SK-N-SH treated with all-trans-retinoic acid at 6 μM for 48 hours (cell line): ENCODE measurements around the gene CHMP6.

Source experiments
- ATAC-seq: fragments of 200-7000 bp; cut with Tn5 transposase; 3 replicates; pipeline ENCODE4 v1.9.1; 2020; ENCODE audit warnings: mild to moderate bottlenecking, moderate library complexity
- ARNTL ChIP-seq: fragments of 450-650 bp; formaldehyde crosslinking; IDR thresholded peaks from 2 replicates; pipeline ENCODE4 v1.5.0; 2020; ENCODE audit warnings: low read depth, mild to moderate bottlenecking, moderate library complexity, borderline replicate concordance
- BACH2 ChIP-seq: fragments of 250-450 bp; sonication (Bioruptor Pico); IDR thresholded peaks from 2 replicates; pipeline ENCODE4 v1.9.0; 2021; ENCODE audit warnings: mild to moderate bottlenecking, borderline replicate concordance
- CSDC2 ChIP-seq: fragments of 250-450 bp; sonication (Bioruptor Pico); IDR thresholded peaks from 2 replicates; pipeline ENCODE4 v1.5.0; 2020; ENCODE audit warnings: mild to moderate bottlenecking, moderate library complexity
- ESRRG ChIP-seq: fragments of 250-450 bp; sonication (Bioruptor Pico); IDR thresholded peaks from 2 replicates; pipeline ENCODE4 v1.6.1; 2021; ENCODE audit warnings: mild to moderate bottlenecking
- GLIS3 ChIP-seq: fragments of 250-450 bp; sonication (Bioruptor Pico); IDR thresholded peaks from 2 replicates; pipeline ENCODE4 v1.5.0; 2020; ENCODE audit warnings: mild to moderate bottlenecking, moderate library complexity
- ISL1 ChIP-seq: fragments of 250-450 bp; sonication (Bioruptor Pico); IDR thresholded peaks from 2 replicates; pipeline ENCODE4 v2.1.2; 2022; ENCODE audit warnings: mild to moderate bottlenecking, moderate library complexity
- OSR1 ChIP-seq: fragments of 250-450 bp; sonication (Bioruptor Pico); IDR thresholded peaks from 2 replicates; pipeline ENCODE4 v1.8.0; 2022; ENCODE audit warnings: moderate library complexity, mild to moderate bottlenecking, inconsistent platforms
- RARB ChIP-seq: fragments of 250-450 bp; sonication (Bioruptor Pico); IDR thresholded peaks from 2 replicates; pipeline ENCODE4 v1.8.0; 2021; ENCODE audit warnings: mild to moderate bottlenecking, moderate library complexity
- SNAI2 ChIP-seq: fragments of 250-450 bp; sonication (Bioruptor Pico); IDR thresholded peaks from 2 replicates; pipeline ENCODE4 v1.5.0; 2020; ENCODE audit warnings: mild to moderate bottlenecking, moderate library complexity
- TCF4 ChIP-seq: fragments of 250-450 bp; sonication (Bioruptor Pico); IDR thresholded peaks from 2 replicates; pipeline ENCODE4 v1.8.0; 2021; ENCODE audit warnings: mild to moderate bottlenecking, moderate library complexity, borderline replicate concordance
- ZC3H10 ChIP-seq: fragments of 250-450 bp; sonication (Bioruptor Pico); IDR thresholded peaks from 2 replicates; pipeline ENCODE4 v1.5.1; 2021; ENCODE audit warnings: mild to moderate bottlenecking, moderate library complexity
- ZFP3 ChIP-seq: fragments of 250-450 bp; sonication (Bioruptor Pico); IDR thresholded peaks from 2 replicates; pipeline ENCODE4 v1.5.0; 2020; ENCODE audit warnings: mild to moderate bottlenecking, moderate library complexity
- ZFP30 ChIP-seq: fragments of 450-650 bp; formaldehyde crosslinking; IDR thresholded peaks from 2 replicates; pipeline ENCODE4 v1.5.0; 2022; ENCODE audit warnings: mild to moderate bottlenecking, moderate library complexity
- ZNF565 ChIP-seq: fragments of 450-650 bp; formaldehyde crosslinking; conservative IDR thresholded peaks from 2 replicates; pipeline ENCODE4 v1.5.0; 2020; ENCODE audit warnings: low read depth, mild to moderate bottlenecking, moderate library complexity
- ZNF70 ChIP-seq: fragments of 450-650 bp; formaldehyde crosslinking; IDR thresholded peaks from 2 replicates; pipeline ENCODE4 v1.5.0; 2020; ENCODE audit warnings: mild to moderate bottlenecking, moderate library complexity
- ZNF8 ChIP-seq: fragments of 450-650 bp; formaldehyde crosslinking; IDR thresholded peaks from 2 replicates; pipeline ENCODE4 v1.5.0; 2020; ENCODE audit warnings: mild to moderate bottlenecking, moderate library complexity
- TF ChIP-seq, protein P1 (sequence below): fragments of 250-450 bp; sonication (Bioruptor Pico); IDR thresholded peaks from 2 replicates; pipeline ENCODE4 v1.5.1; 2020; ENCODE audit warnings: low read depth, mild to moderate bottlenecking, moderate library complexity
- TF ChIP-seq, protein P2 (sequence below): fragments of 250-450 bp; sonication (Bioruptor Pico); IDR thresholded peaks from 2 replicates; pipeline ENCODE4 v1.5.0; 2020; ENCODE audit warnings: mild to moderate bottlenecking, moderate library complexity
- TF ChIP-seq, protein P3 (sequence below): fragments of 250-450 bp; sonication (Bioruptor Pico); IDR thresholded peaks from 2 replicates; pipeline ENCODE4 v1.8.0; 2020; ENCODE audit warnings: mild to moderate bottlenecking, moderate library complexity, borderline replicate concordance
- TF ChIP-seq, protein P4 (sequence below): fragments of 250-450 bp; sonication (Bioruptor Pico); IDR thresholded peaks from 2 replicates; pipeline ENCODE4 v1.5.1; 2021; ENCODE audit warnings: mild to moderate bottlenecking, moderate library complexity

The CHMP6 gene

DNA sequence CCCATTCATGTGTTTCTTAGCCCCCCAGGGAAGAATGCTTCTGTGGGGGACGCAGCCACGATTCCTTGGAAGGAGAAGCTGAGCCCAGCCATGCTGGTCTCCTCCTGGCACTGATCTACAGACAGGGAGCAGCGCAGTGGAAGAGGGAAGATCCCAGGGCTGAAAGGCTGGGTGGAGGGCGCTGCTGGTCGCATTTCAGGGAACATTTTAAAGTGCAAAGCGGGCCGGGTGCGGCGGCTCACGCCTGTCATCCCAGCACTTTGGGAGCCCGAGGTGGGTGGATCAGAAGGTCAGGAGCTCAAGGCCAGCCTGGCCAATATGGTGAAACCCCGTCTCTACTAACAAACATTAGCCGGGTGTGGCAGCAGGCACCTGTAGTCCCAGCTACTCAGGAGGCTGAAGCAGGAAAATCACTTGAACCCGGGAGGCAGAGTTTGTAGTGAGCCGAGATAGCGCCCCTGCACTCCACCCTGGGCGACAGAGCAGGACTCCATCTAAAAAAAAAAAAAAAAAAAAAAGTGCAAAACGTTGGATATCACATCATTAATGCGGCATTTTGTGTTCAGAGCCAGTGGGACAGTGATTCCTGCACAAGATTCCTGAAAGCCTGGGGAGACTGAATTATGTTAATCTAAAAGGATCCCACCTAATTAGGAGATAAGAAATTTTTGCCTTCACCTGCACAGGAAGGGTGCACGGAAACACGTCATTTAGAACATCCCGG lies 558 bp upstream of the CHMP6 start:
- no peak for ATAC-seq
- TF ChIP-seq ISL1 (no peak), TCF4 (CRISPR knock-in tag) (no peak), ZNF70 (no peak), RARB (CRISPR knock-in tag) (no peak), ZNF565 (no peak), ARNTL (CRISPR knock-in tag) (no peak), ZFP3 (no peak), ZFP30 (no peak)
- TF ChIP-seq, protein P1, sequence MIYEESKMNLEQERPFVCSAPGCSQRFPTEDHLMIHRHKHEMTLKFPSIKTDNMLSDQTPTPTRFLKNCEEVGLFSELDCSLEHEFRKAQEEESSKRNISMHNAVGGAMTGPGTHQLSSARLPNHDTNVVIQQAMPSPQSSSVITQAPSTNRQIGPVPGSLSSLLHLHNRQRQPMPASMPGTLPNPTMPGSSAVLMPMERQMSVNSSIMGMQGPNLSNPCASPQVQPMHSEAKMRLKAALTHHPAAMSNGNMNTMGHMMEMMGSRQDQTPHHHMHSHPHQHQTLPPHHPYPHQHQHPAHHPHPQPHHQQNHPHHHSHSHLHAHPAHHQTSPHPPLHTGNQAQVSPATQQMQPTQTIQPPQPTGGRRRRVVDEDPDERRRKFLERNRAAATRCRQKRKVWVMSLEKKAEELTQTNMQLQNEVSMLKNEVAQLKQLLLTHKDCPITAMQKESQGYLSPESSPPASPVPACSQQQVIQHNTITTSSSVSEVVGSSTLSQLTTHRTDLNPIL (CRISPR knock-in tag), result no peak

DNA sequence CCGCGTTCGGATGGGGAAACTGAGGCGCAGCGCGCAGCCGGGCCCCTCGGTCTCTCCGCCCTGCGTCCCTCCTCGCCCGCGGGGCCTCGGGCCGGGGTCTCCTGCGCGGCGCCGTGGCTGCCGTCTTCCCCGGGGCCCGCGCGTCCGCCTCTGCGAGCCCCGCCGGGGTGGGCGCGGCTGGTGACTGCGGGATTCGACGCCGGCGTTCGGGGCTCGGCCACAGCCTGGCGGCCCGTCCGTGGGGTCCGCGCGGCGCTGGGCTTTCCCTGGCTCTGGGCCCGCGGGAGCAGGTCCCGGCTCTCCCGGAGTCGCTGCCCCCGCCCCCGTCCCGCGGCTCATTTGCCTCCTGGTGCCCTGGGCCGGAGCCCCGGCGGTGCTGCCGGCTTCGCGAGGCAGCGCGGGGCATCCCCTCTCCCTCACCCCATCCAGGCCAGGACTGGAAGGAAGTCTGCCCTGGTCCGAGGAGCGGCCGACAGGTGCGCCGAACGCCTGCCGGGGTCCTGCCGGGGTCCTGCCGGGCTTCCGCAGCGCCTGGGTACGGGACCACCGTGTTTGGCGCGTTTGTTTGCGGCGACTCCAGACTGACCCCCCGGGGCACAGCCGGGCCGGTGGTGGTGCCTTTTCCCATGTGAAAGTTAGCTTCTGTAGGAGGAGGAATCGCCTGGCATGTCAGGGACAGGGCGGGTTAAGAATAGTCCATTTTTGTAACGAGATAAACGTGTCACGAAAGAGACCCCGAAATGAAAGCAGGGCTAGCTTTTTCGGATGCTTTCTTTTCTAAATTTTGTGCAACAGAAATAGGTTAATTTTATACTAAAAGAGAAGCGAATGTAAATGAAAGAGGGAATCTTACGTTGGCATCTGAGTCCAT lies 671 bp downstream of the CHMP6 start:
- TF ChIP-seq, protein P2, sequence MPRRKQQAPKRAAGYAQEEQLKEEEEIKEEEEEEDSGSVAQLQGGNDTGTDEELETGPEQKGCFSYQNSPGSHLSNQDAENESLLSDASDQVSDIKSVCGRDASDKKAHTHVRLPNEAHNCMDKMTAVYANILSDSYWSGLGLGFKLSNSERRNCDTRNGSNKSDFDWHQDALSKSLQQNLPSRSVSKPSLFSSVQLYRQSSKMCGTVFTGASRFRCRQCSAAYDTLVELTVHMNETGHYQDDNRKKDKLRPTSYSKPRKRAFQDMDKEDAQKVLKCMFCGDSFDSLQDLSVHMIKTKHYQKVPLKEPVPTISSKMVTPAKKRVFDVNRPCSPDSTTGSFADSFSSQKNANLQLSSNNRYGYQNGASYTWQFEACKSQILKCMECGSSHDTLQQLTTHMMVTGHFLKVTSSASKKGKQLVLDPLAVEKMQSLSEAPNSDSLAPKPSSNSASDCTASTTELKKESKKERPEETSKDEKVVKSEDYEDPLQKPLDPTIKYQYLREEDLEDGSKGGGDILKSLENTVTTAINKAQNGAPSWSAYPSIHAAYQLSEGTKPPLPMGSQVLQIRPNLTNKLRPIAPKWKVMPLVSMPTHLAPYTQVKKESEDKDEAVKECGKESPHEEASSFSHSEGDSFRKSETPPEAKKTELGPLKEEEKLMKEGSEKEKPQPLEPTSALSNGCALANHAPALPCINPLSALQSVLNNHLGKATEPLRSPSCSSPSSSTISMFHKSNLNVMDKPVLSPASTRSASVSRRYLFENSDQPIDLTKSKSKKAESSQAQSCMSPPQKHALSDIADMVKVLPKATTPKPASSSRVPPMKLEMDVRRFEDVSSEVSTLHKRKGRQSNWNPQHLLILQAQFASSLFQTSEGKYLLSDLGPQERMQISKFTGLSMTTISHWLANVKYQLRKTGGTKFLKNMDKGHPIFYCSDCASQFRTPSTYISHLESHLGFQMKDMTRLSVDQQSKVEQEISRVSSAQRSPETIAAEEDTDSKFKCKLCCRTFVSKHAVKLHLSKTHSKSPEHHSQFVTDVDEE (CRISPR knock-in tag), result no peak
- TF ChIP-seq ZFP3, result no peak
- no peak for TF ChIP-seq TCF4 (CRISPR knock-in tag)
- no peak for TF ChIP-seq BACH2
- TF ChIP-seq ZNF8, result no peak
- TF ChIP-seq ISL1, result no peak
- TF ChIP-seq, protein P1 (CRISPR knock-in tag), result no peak
- TF ChIP-seq SNAI2, result no peak
- TF ChIP-seq ZFP30, result no peak
- TF ChIP-seq, protein P3, sequence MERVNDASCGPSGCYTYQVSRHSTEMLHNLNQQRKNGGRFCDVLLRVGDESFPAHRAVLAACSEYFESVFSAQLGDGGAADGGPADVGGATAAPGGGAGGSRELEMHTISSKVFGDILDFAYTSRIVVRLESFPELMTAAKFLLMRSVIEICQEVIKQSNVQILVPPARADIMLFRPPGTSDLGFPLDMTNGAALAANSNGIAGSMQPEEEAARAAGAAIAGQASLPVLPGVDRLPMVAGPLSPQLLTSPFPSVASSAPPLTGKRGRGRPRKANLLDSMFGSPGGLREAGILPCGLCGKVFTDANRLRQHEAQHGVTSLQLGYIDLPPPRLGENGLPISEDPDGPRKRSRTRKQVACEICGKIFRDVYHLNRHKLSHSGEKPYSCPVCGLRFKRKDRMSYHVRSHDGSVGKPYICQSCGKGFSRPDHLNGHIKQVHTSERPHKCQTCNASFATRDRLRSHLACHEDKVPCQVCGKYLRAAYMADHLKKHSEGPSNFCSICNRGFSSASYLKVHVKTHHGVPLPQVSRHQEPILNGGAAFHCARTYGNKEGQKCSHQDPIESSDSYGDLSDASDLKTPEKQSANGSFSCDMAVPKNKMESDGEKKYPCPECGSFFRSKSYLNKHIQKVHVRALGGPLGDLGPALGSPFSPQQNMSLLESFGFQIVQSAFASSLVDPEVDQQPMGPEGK (CRISPR knock-in tag), result no peak
- TF ChIP-seq ZNF565, result no peak
- TF ChIP-seq ARNTL (CRISPR knock-in tag), result no peak
- TF ChIP-seq CSDC2, result no peak
- no peak for TF ChIP-seq ZC3H10 (CRISPR knock-in tag)
- TF ChIP-seq ESRRG (CRISPR knock-in tag), result no peak
- TF ChIP-seq RARB (CRISPR knock-in tag), result no peak
- TF ChIP-seq ZNF70, result no peak
- no peak for TF ChIP-seq OSR1 (CRISPR knock-in tag)
- TF ChIP-seq, protein P4, sequence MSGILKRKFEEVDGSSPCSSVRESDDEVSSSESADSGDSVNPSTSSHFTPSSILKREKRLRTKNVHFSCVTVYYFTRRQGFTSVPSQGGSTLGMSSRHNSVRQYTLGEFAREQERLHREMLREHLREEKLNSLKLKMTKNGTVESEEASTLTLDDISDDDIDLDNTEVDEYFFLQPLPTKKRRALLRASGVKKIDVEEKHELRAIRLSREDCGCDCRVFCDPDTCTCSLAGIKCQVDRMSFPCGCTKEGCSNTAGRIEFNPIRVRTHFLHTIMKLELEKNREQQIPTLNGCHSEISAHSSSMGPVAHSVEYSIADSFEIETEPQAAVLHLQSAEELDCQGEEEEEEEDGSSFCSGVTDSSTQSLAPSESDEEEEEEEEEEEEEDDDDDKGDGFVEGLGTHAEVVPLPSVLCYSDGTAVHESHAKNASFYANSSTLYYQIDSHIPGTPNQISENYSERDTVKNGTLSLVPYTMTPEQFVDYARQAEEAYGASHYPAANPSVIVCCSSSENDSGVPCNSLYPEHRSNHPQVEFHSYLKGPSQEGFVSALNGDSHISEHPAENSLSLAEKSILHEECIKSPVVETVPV (CRISPR knock-in tag), result no peak
- no peak for TF ChIP-seq GLIS3 (CRISPR knock-in tag)
- peak; percentile 15 for ATAC-seq
